ENCODE results near the gene BLID. TPM values are rescaled to one million over a fixed set of nuclear protein-coding genes. Genes with fewer than 3 reads are reported as not detected.
A peak's percentile ranks its signal among the peaks of the same experiment; 100 is the strongest.

The BLID gene
- total RNA-seq = not detected

DNA sequence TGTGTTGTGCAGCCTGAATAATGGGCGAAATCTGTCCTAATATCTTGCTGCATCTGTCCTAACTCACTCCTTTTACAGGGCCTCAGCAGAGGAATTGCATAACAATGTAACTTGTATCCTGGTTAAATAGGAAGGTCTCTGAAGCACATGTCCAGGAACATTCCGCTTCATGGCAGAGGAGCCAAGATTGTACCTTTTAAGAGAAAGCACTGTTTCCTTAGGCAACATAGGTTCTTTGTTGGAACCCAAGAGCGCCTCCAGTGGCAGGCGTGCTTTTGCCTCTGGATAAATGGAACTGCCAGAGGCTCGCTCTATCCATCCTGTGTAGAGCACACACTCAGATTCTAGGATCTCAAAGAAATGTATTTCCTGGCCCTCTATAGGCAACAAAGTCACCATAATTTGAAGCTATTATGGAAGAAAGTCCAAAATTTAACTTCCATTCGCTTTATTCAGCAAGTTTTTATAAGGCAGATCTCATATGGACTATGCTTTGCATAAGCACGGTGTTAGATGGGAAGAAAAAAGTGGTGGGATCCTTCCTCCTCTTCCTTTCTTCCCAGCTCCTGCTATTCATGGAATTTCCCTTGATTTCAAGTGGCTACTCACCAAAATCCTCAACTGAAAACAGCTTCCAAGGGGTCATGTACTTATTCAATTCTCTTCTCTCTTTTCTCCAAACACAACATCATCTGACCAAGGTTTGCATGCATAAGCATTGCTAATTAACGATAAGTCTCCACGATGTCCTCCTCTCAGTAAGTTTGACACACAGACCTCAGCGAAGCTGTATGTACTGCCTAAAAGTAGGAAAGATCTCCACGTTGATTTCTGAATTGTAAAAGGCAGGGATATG lies at the start of gene BLID:
Gene BLID, minus strand, starts transcription at position 692 of the 856 bp plus-strand sequence. Its CDS starts 293 bp downstream, at position 399.
- no peak for DNase-seq (ENCODE audit: low spot score in 2 of 2)
- WGBS = 68% methylated on average over 11 of the region's 11 CpGs
- H3K27ac ChIP-seq = peak within 1 kb of the TSS; percentile 70

GRCh38 chr11:122163053-122163819 lies 47.2 kb upstream of the BLID start:
- H3K36me3 ChIP-seq = no peaks in the 10 kb centered on the region
- no peak for DNase-seq (ENCODE audit: low spot score in 2 of 2)
- 86% methylated on average over 3 of the region's 3 CpGs for WGBS
- H3K27ac ChIP-seq = no peak overlapping the region
- TF ChIP-seq, protein P1, sequence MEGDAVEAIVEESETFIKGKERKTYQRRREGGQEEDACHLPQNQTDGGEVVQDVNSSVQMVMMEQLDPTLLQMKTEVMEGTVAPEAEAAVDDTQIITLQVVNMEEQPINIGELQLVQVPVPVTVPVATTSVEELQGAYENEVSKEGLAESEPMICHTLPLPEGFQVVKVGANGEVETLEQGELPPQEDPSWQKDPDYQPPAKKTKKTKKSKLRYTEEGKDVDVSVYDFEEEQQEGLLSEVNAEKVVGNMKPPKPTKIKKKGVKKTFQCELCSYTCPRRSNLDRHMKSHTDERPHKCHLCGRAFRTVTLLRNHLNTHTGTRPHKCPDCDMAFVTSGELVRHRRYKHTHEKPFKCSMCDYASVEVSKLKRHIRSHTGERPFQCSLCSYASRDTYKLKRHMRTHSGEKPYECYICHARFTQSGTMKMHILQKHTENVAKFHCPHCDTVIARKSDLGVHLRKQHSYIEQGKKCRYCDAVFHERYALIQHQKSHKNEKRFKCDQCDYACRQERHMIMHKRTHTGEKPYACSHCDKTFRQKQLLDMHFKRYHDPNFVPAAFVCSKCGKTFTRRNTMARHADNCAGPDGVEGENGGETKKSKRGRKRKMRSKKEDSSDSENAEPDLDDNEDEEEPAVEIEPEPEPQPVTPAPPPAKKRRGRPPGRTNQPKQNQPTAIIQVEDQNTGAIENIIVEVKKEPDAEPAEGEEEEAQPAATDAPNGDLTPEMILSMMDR (IDR thresholded peaks at IDR 0.05) = no peak
- TF ChIP-seq POLR2AphosphoS5 (IDR thresholded peaks at IDR 0.05) (no peak), EP300 (IDR thresholded peaks at IDR 0.05) (no peak), POLR2A (IDR thresholded peaks at IDR 0.05) (no peak)
- no peaks in the 10 kb centered on the region for H3K9me3 ChIP-seq
- peaks cover 14% of the 10 kb centered on the region for H3K4me1 ChIP-seq
- H3K4me3 ChIP-seq = no peak overlapping the region
- no peaks in the 10 kb centered on the region for H3K27me3 ChIP-seq

More for the DNA sequence above, at the start of gene BLID:
- Histone ChIP-seq H3K4me3 (no peak within 1 kb of the TSS), H3K36me3 (no peaks in the 10 kb centered on the region), H3K9me3 (no peaks in the 10 kb centered on the region), H3K4me1 (peaks cover 7% of the 10 kb centered on the region), H3K27me3 (no peaks in the 10 kb centered on the region)
- TF ChIP-seq, protein P1 (IDR thresholded peaks at IDR 0.05) = peak; percentile 7 to 30
- TF ChIP-seq POLR2A (IDR thresholded peaks at IDR 0.05) (no peak), POLR2AphosphoS5 (IDR thresholded peaks at IDR 0.05) (no peak), EP300 (IDR thresholded peaks at IDR 0.05) (no peak)

DNA sequence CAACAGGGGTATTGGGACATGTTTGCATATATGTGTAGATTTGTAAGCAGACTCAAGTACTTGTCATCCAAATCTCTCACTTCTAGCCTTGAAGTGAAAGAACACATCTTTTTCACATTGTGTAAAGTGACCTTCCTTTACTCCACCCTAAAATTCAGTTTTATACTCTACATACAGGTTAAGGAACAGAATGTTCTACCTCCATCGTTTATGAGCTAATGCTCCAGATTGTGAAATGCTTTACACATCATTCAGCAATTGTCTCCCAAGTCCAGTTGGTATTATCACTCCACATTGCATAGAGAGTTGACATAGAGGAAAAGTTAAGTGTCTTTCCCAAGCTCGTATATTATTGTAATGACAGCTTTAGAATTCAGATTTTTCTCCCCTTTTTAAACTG lies 46.1 kb upstream of the BLID start:
- Histone ChIP-seq H3K27me3 (no peaks in the 10 kb centered on the region), H3K9me3 (no peaks in the 10 kb centered on the region), H3K36me3 (no peaks in the 10 kb centered on the region), H3K4me1 (peaks cover 21% of the 10 kb centered on the region), H3K4me3 (no peak overlapping the region), H3K27ac (no peak overlapping the region)
- 74% methylated on average over 2 of the region's 2 CpGs for WGBS
- TF ChIP-seq EP300 (IDR thresholded peaks at IDR 0.05) (peak; percentile 89), POLR2A (IDR thresholded peaks at IDR 0.05) (no peak), POLR2AphosphoS5 (IDR thresholded peaks at IDR 0.05) (peak in 1 of 3 donors; percentile 52)
- TF ChIP-seq, protein P1 (IDR thresholded peaks at IDR 0.05) = no peak
- DNase-seq (ENCODE audit: low spot score in 2 of 2) = no peak

- H3K4me1 ChIP-seq = peaks cover 25% of the 10 kb centered on the region
Observed at GRCh38 chr11:122160841-122161590, 45.0 kb upstream of the BLID start.

More at GRCh38 chr11:122160841-122161590, 45.0 kb upstream of the BLID start:
- TF ChIP-seq, protein P1 (IDR thresholded peaks at IDR 0.05) = no peak
- TF ChIP-seq EP300 (IDR thresholded peaks at IDR 0.05) (no peak), POLR2A (IDR thresholded peaks at IDR 0.05) (no peak), POLR2AphosphoS5 (IDR thresholded peaks at IDR 0.05) (no peak)
- Histone ChIP-seq H3K9me3 (no peaks in the 10 kb centered on the region), H3K36me3 (no peaks in the 10 kb centered on the region), H3K27me3 (no peaks in the 10 kb centered on the region), H3K27ac (peak overlapping the region; percentile 47), H3K4me3 (no peak overlapping the region)
- WGBS = 80% methylated on average over 6 of the region's 6 CpGs
- no peak for DNase-seq (ENCODE audit: low spot score in 2 of 2)

Measured in suprapubic skin (tissue), 4 donors.